ENCODE measurements around the gene ASB8. TPM values are rescaled to one million over a fixed set of nuclear protein-coding genes. Genes with fewer than 3 reads are reported as not detected.

Gene ASB8
- total RNA-seq, 4 donors from 2014 or later = 32.1 to 40.9 (median 36.2) TPM

DNA sequence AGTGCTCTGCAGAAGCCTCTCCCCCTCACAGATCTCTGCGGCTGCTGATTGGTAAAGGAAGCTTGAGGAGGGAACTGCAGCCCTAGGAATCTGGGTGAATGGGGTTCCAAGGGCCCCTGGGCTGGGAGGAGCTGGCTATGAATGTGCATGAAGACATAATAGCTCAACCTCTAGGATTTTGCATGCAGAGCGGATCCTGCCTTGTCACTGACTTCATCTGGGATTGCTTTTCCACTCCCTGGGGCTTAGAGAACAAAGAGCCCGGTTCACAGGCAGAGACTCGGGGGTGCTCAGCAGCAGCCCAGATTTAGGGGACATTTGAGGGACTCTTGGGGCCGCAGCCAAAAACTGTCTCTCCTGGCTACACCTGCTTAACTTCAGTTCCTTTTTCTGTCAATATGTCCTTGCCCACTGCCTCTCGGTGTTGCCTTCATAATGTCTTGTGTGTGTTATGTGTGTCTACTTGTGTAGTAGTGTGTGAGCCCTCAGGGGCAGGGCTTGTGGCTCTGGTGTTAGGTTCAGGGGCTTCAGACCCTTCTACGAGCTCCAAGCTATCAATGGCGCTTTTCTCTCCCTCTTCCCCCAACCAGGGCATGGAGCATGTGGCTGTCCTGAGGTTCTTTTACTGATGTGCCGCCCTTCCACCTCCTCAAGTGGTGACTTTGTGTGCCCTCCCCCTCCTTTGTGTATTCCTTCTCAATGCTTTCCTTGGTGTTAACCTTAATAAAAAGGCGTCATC is 28.0 kb upstream of the ASB8 start:
- Histone ChIP-seq H3K9me3 (no peaks in the 10 kb centered on the region), H3K36me3 (no peaks in the 10 kb centered on the region), H3K4me1 (peaks cover 22 to 28% (median 25%) of the 10 kb centered on the region in 4 donors), H3K27me3 (peaks cover 0 to 58% (median 24%) of the 10 kb centered on the region in 4 donors), H3K4me3 (peak overlapping the region in 1 of 4 donors; percentile 57), H3K27ac (replicated peaks in 1 of 4) (no peak overlapping the region)
- 69% methylated on average over 10 of the region's 10 CpGs for WGBS
- TF ChIP-seq POLR2A (IDR thresholded peaks at IDR 0.05; ENCODE audit: low read depth) = no peak
- no peak for TF ChIP-seq POLR2AphosphoS5 (IDR thresholded peaks at IDR 0.05)
- TF ChIP-seq, protein P1, sequence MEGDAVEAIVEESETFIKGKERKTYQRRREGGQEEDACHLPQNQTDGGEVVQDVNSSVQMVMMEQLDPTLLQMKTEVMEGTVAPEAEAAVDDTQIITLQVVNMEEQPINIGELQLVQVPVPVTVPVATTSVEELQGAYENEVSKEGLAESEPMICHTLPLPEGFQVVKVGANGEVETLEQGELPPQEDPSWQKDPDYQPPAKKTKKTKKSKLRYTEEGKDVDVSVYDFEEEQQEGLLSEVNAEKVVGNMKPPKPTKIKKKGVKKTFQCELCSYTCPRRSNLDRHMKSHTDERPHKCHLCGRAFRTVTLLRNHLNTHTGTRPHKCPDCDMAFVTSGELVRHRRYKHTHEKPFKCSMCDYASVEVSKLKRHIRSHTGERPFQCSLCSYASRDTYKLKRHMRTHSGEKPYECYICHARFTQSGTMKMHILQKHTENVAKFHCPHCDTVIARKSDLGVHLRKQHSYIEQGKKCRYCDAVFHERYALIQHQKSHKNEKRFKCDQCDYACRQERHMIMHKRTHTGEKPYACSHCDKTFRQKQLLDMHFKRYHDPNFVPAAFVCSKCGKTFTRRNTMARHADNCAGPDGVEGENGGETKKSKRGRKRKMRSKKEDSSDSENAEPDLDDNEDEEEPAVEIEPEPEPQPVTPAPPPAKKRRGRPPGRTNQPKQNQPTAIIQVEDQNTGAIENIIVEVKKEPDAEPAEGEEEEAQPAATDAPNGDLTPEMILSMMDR (IDR thresholded peaks at IDR 0.05) = no peak
- no peak for TF ChIP-seq EP300 (IDR thresholded peaks at IDR 0.05)
- intact Hi-C loops (cut with DNase I) = no loop called here
- peak; percentile 91 for DNase-seq (ENCODE audit: extremely low spot score)

DNA sequence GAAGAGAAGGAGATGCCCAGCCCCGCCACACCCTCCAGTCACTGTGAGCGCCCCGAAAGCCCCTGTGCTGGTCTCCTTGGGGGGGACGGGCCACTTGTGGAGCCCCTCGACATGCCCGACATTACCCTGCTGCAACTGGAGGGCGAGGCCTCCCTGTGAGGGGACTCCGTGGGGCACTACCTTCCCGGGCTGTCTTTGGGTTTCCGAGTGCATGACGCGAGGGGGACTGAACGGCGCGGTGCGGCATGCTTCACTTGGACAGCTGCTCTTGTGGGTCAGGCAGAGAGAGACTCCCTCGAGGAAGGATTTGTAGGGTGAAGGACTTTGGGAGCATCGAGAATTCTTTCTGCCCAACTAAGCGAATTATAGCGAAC is 27.2 kb upstream of the ASB8 start:
- 5% methylated on average over 14 of the region's 20 CpGs for WGBS
- peak; percentile 42 for DNase-seq (ENCODE audit: extremely low spot score)
- TF ChIP-seq EP300 (IDR thresholded peaks at IDR 0.05) = no peak
- no peak for TF ChIP-seq POLR2A (IDR thresholded peaks at IDR 0.05; ENCODE audit: low read depth)
- TF ChIP-seq, protein P1 (IDR thresholded peaks at IDR 0.05) = no peak
- TF ChIP-seq POLR2AphosphoS5 (IDR thresholded peaks at IDR 0.05) = no peak
- Histone ChIP-seq H3K9me3 (no peaks in the 10 kb centered on the region), H3K4me3 (peak overlapping the region; percentile 57 to 77 (median 62)), H3K27ac (replicated peaks in 1 of 4) (no peak overlapping the region), H3K4me1 (peaks cover 22 to 28% (median 25%) of the 10 kb centered on the region in 4 donors), H3K27me3 (peaks cover 0 to 66% (median 24%) of the 10 kb centered on the region in 4 donors), H3K36me3 (no peaks in the 10 kb centered on the region)
- intact Hi-C loops (cut with DNase I) = no loop called here

DNA sequence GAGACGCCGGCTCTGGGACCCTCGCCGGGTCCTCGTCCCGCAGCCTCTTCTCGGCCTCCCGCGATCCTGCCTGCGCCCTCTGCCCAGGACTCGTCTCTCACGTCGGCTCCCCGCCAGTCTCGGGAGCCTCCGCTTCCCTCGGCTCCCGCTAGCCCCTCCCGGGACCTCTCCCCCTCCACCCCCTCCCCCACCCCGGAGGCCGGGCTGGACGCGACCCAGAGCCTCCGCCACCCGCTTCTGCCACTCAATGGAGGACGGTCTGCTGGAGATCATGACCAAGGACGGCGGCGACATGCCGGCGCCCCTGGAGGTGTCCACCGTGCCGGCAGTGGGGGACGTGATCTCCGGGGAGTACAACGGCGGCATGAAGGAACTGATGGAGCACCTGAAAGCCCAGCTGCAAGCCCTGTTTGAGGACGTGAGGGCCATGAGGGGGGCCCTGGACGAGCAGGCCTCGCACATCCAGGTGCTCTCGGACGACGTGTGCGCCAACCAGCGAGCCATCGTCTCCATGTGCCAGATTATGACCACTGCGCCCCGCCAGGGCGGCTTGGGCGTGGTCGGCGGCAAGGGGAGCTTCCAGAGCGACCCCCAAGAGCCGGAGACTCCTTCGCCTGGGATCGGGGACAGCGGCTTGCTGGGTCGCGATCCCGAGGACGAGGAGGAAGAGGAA is 26.7 kb upstream of the ASB8 start:
- WGBS = 4% methylated on average over 29 of the region's 61 CpGs
- Histone ChIP-seq H3K27ac (replicated peaks in 1 of 4) (peak overlapping the region in 1 of 4 donors; percentile 8), H3K27me3 (peaks cover 0 to 70% (median 24%) of the 10 kb centered on the region in 4 donors), H3K4me3 (peak overlapping the region; percentile 57 to 77 (median 62)), H3K36me3 (no peaks in the 10 kb centered on the region), H3K9me3 (no peaks in the 10 kb centered on the region), H3K4me1 (peaks cover 22 to 28% (median 25%) of the 10 kb centered on the region in 4 donors)
- DNase-seq (ENCODE audit: extremely low spot score) = peak; percentile 82
- intact Hi-C loops (cut with DNase I) = no loop called here
- TF ChIP-seq POLR2AphosphoS5 (IDR thresholded peaks at IDR 0.05) (no peak), EP300 (IDR thresholded peaks at IDR 0.05) (no peak), POLR2A (IDR thresholded peaks at IDR 0.05; ENCODE audit: low read depth) (no peak)
- TF ChIP-seq, protein P1 (IDR thresholded peaks at IDR 0.05) = no peak

DNA sequence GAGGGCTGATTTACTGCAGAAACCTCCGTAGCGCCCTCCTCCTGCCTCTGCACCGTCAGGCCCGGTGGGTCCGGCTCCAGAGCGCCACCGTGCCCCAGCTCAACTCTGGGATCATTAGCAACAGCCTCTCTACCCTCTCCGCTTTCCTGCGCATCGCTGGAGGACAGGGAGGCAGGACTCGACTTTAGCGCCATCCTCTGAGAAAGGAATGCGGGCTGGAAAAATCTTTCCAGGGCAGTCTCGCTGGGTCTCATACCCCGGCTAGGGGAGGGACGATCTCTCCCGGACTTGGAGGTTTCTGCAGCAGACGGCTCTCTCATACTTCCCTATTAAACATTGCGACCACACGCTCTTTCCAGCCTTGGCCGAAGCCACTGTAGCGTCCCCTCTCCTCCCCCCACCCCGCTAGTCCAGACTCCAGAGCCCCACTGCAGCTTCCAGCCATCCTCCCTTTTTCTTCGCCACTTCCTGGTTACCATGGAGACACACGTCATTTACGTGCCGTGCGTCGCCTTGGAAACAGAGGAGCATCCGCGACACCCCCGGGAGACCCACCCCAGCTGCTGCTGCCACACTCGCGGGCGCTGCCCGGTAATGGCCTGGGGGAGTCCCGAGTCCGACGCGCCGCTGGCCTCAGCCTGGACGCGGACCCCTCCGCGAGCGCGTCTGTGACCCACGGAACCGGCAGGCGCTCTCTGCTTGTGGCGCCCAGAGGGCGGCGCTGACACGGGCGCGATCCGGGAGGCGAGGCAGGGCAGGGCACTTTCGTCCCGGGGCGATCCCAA is 26.0 kb upstream of the ASB8 start, which contains the start of gene CCDC184:
TSS of gene CCDC184 (plus strand) at position 554 of the 785 bp plus-strand sequence. CDS start 479 bp downstream, outside the sequence.
- Histone ChIP-seq H3K27me3 (peaks cover 0 to 70% (median 24%) of the 10 kb centered on the region in 4 donors), H3K4me3 (peak within 1 kb of the TSS; percentile 57 to 77 (median 62)), H3K27ac (replicated peaks in 1 of 4) (peak within 1 kb of the TSS in 1 of 4 donors; percentile 8), H3K4me1 (peaks cover 22 to 28% (median 25%) of the 10 kb centered on the region in 4 donors), H3K36me3 (no peaks in the 10 kb centered on the region), H3K9me3 (no peaks in the 10 kb centered on the region)
- 3% methylated on average over 16 of the region's 61 CpGs for WGBS
- intact Hi-C loops (cut with DNase I) = no loop called here
- TF ChIP-seq POLR2AphosphoS5 (IDR thresholded peaks at IDR 0.05) = peak in 1 of 2 donors; percentile 18
- no peak for TF ChIP-seq POLR2A (IDR thresholded peaks at IDR 0.05; ENCODE audit: low read depth)
- TF ChIP-seq, protein P1 (IDR thresholded peaks at IDR 0.05) = peak in 1 of 3 experiments; percentile 22
- TF ChIP-seq EP300 (IDR thresholded peaks at IDR 0.05) = no peak
- DNase-seq (ENCODE audit: extremely low spot score) = peak; percentile 91

Data from esophagus muscularis mucosa (tissue), 4 donors.